ENCODE measurements around the gene MYL12B. TPM values are rescaled to one million over a fixed set of nuclear protein-coding genes. Genes with fewer than 3 reads are reported as not detected.

The MYL12B gene
- total and polyA plus RNA-seq, 2 of the 8 experiments (the other 6 are each of a cell fraction or from before 2014, with no cell fraction given), result 174 to 188 TPM

GRCh38 chr18:3268306-3268705 is 6.4 kb downstream of the MYL12B start:
- DNase-seq (ENCODE audit: low read depth in 1 of 2, low spot score in 2 of 2) (no peak), FAIRE-seq (no peak)
- peaks cover 47 to 93% of the 10 kb centered on the region in 2 experiments for H3K79me2 ChIP-seq (ENCODE audit: control insufficient read depth in 1 of 2, insufficient read depth in 2 of 2, low read length in 2 of 2)
- H2BK12ac ChIP-seq (ENCODE audit: low read depth, low read length), result no peak overlapping the region
- peaks cover 5 to 25% of the 10 kb centered on the region in 2 experiments for H4K20me1 ChIP-seq (replicated peaks in 1 of 2; ENCODE audit: control insufficient read depth in 1 of 2, insufficient read depth in 2 of 2, low read length in 2 of 2)
- peaks cover 0 to 6% (median under 1%) of the 10 kb centered on the region in 4 experiments; a peak in 4 of 7 replicates for H3K4me1 ChIP-seq (replicated peaks in 1 of 4; ENCODE audit: control insufficient read depth in 3 of 4, insufficient read depth in 4 of 4, low read length in 3 of 4)
- H4K8ac ChIP-seq (ENCODE audit: extremely low read depth, insufficient read depth, low read length), result no peak overlapping the region
- POLR2A ChIA-PET (ENCODE audit: partially characterized antibody), result no interaction called here
- no peaks in the 10 kb centered on the region for H3K9me3 ChIP-seq (ENCODE audit: insufficient read depth in 2 of 2, low read depth in 1 of 2, low read length in 1 of 2)
- H3K79me1 ChIP-seq (ENCODE audit: low read depth, low read length), result peaks cover 9% of the 10 kb centered on the region
- H3K23me2 ChIP-seq (ENCODE audit: low read depth, low read length), result no peaks in the 10 kb centered on the region
- no peak overlapping the region for H2AFZ ChIP-seq (ENCODE audit: low read length)
- H3K18ac ChIP-seq (ENCODE audit: extremely low read depth, low read length), result no peak overlapping the region
- H2BK120ac ChIP-seq (replicated peaks; ENCODE audit: low read depth, low read length), result no peak overlapping the region
- no peak overlapping the region for H3K23ac ChIP-seq (ENCODE audit: insufficient read length)
- CTCF ChIA-PET (ENCODE audit: partially characterized antibody), result no interaction called here
- H2AK5ac ChIP-seq (ENCODE audit: low read depth, low read length), result no peak overlapping the region
- no peak overlapping the region for H2BK20ac ChIP-seq (ENCODE audit: low read length)
- TF ChIP-seq ATF3 (IDR thresholded peaks at IDR 0.05; ENCODE audit: insufficient read depth, low read depth, low read length) (no peak), PHF8 (conservative IDR thresholded peaks at IDR 0.05; ENCODE audit: low read depth, low read length) (no peak), SIRT6 (IDR thresholded peaks at IDR 0.05; ENCODE audit: low read length) (no peak), SRF (IDR thresholded peaks at IDR 0.05; ENCODE audit: low read depth, low read length) (no peak), GABPA (IDR thresholded peaks at IDR 0.05; ENCODE audit: borderline replicate concordance, insufficient read depth, low read length) (no peak), ATF2 (IDR thresholded peaks at IDR 0.05; ENCODE audit: low read length) (no peak), BCL11A (IDR thresholded peaks at IDR 0.05; ENCODE audit: low read depth in 2 of 2, low read length in 2 of 2) (no peak), FOSL1 (IDR thresholded peaks at IDR 0.05; ENCODE audit: insufficient read depth, low read depth, low read length) (no peak), POLR2A (IDR thresholded peaks at IDR 0.05; ENCODE audit: control extremely low read depth in 1 of 2, low read depth in 2 of 2, low read length in 2 of 2) (no peak), ZNF274 (IDR thresholded peaks at IDR 0.05; ENCODE audit: borderline replicate concordance, extremely low read depth, low read length) (no peak), YY1 (IDR thresholded peaks at IDR 0.05; ENCODE audit: low read depth, low read length) (no peak), JUN (IDR thresholded peaks at IDR 0.05; ENCODE audit: low read depth, low read length) (no peak), GTF2F1 (IDR thresholded peaks at IDR 0.05; ENCODE audit: borderline replicate concordance, low read depth, low read length) (no peak), EP300 (IDR thresholded peaks at IDR 0.05; ENCODE audit: borderline replicate concordance in 1 of 2, low read depth in 2 of 2, low read length in 2 of 2) (no peak)
- H3K4me2 ChIP-seq (ENCODE audit: insufficient read depth in 1 of 2, low read depth in 2 of 2, low read length in 2 of 2), result no peak overlapping the region
- no peak overlapping the region for H3K4ac ChIP-seq (replicated peaks; ENCODE audit: insufficient read length, low read depth, low read length)
- peaks cover 0 to 5% (median 1%) of the 10 kb centered on the region in 4 experiments; a peak in 3 of 8 replicates for H3K36me3 ChIP-seq (ENCODE audit: control insufficient read depth in 2 of 4, insufficient read depth in 4 of 4, low read length in 3 of 4)
- H3K4me3 ChIP-seq (ENCODE audit: extremely low read depth in 1 of 4, insufficient read depth in 2 of 4, low read depth in 3 of 4, low read length in 4 of 4), result no peak overlapping the region
- no peaks in the 10 kb centered on the region for H3K27me3 ChIP-seq (replicated peaks in 1 of 4; ENCODE audit: control insufficient read depth in 3 of 4, extremely low read depth in 1 of 4, insufficient read depth in 3 of 4, low read length in 3 of 4)
- H3K56ac ChIP-seq (replicated peaks; ENCODE audit: insufficient read length, low read depth, low read length), result no peak overlapping the region
- H3K27ac ChIP-seq (ENCODE audit: low read depth, low read length), result no peak overlapping the region
- no peak overlapping the region for H4K5ac ChIP-seq (ENCODE audit: insufficient read length, low read depth, low read length)
- H2BK5ac ChIP-seq (ENCODE audit: low read depth, low read length), result no peak overlapping the region
- no peak overlapping the region for H2BK15ac ChIP-seq (ENCODE audit: low read length)
- no peak overlapping the region for H3K9ac ChIP-seq (replicated peaks in 1 of 4; ENCODE audit: extremely low read depth in 1 of 4, low read depth in 3 of 4, low read length in 3 of 4)
- H4K91ac ChIP-seq (replicated peaks; ENCODE audit: insufficient read length, low read length), result no peak overlapping the region
- no peak overlapping the region for H3K14ac ChIP-seq (ENCODE audit: insufficient read length)

All from H1 (cell line).